Activated gamma-delta T cell treated with Interleukin-2 at 50 U/mL for 16 hours (primary cell): ENCODE measurements around the gene VWA5B2.

Experiments
- DNase-seq: peaks from one replicate; pipeline ENCODE4 v3.0.0-alpha.2; 2020

VWA5B2 gene

GRCh38 chr3:184282941-184283340 is 53.6 kb downstream of the VWA5B2 start:
- no peak for DNase-seq

- DNase-seq, result no peak
These were observed 54.3 kb downstream of the VWA5B2 start for GRCh38 chr3:184283681-184284080.

GRCh38 chr3:184284696-184285095 is 55.3 kb downstream of the VWA5B2 start:
- DNase-seq, result no peak

DNA sequence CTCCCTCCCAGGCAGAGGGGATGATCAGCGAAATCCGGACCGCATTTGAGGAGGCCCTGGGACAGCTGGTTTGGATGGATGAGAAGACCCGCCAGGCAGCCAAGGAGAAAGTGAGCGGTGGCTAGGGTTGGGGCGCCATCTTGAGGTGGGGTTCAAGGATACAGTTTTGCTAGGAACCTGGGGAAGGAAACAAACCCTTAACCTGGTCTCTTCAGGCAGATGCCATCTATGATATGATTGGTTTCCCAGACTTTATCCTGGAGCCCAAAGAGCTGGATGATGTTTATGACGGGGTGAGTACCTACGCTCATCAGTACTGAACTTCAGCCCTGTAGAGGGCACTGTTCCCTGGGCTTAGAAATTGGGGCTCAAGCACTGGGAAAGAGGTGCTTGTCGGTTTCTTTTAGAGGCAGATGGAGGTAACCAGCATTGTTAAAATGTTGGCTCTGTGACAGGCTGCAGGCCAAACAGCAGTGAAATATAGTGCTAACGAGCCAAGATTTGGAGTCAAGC is 60.1 kb downstream of the VWA5B2 start:
- DNase-seq, result peak; percentile 54

DNA sequence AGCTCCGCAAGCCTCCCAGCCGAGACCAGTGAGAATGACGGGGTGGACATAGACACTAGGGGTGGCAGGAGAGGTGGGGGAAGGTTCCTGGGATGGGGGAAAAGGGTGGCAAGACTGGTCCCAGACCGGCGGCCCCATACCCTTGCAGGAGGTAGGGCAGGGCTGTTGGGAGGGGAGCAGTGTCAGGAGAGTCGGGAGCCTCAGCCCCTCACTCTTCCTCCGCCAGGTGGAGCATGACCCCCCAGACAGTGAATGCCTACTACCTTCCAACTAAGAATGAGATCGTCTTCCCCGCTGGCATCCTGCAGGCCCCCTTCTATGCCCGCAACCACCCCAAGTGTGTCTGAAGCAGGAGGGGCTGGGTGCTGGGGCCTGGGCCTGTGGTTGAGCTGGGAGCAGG is 60.9 kb downstream of the VWA5B2 start:
- DNase-seq, result no peak

DNA sequence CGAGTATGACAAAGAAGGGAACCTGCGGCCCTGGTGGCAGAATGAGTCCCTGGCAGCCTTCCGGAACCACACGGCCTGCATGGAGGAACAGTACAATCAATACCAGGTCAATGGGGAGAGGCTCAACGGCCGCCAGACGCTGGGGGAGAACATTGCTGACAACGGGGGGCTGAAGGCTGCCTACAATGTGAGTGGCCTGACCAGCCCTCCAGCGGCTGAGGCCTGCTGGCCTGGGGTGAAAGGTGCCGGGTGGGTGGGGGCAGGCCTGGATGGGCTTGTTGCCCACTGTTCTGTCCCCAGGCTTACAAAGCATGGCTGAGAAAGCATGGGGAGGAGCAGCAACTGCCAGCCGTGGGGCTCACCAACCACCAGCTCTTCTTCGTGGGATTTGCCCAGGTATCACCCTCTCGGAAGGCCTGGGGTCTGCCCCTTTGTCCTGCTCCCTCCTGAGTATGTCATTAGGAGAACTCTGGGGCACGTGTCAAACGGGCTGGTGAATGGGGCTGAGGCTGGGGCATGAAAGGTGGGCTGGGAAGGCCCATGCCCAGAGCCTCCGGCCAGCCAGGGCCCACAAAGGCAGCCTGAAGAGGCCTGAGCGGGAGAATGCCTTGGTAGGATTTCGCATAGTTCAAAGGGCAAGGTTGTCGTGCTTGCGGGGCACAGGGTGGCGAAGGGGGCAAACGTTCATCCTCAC is 61.8 kb downstream of the VWA5B2 start:
- DNase-seq, result no peak
